Measurements from ENCODE around the gene GSN.
A peak's percentile ranks its signal among the peaks of the same experiment; 100 is the strongest.

The GSN gene

DNA sequence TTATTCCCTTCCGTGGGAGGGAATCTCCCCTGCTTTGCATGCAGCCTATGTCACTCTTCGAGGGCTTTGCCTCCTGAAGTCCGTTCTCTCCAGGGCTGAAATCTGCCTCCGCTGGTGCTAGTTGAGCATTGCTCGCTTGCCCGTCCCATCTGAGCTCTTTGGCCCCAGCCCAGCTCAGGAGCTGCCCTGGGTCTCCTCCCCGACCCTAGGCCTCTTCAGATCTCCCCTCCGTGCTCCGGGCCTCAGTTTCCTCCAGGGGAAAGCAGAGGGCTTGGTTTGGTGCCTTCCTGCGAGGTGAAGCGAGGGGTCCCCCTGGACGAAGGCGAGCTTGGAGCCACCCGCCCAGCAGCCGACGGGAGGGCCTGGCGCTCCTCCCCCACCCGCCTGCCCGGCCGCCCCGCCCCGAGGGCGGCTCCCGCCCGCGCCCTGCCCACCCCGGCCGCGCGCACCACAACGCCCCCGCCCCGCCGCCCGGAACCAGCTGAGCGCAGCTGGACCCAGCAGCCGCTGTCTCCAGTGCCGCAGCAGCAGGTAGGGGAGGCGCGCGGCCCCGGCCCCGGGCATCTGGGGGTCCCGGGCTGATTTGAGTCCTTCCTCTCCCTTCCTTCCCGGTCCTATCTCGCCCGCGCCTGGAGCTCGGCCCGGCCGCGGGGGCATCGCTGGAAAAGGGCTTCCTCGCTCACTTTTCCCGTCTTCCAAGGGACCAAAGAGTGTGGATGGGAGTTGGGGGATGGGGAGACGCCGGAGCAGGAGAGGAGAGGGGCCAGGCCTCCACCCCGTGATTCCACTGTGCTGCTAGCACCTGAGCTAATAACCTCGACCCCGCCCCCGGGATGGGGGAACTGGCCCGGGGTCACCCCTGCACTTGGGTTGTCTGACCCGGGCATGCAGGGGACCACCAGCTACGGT, at the start of gene GSN:
Gene GSN, plus strand, starts transcription at position 474 of the 909 bp plus-strand sequence. CDS start 33,810 bp downstream, outside the sequence.
- DNase-seq (ENCODE audit: low spot score): peak; percentile 86

DNA sequence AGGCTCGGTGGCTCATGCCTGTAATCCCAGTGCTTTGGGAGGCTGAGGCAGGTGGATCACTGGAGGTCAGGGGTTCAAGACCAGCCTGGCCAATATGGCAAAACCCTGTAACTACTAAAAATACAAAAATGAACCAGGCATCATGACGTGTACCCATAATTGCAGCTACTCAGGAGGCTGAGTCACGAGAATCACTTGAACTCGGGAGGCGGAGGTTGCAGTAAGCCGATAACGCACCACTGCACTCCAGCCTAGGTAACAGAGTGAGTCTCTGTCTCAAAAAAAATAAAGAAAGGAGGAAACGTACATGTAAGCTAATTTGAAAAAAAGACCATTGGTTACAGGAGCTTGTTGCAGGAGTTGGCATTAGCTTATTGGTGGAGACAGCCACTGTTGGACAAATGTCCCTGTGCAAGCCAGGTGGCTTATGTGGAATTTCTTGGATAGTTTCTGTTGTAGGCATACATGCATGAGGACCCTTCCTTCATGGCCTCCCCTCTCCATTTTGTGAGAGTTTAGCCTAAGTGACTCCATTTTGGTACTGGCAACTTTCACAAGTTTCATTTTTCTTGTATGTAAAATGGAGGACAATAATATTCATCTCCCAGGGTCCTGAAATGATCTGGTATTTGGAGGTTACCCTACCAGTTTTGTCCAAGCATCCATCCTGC, 49.5 kb upstream of the GSN start:
- no peak for DNase-seq (ENCODE audit: low spot score)

DNA sequence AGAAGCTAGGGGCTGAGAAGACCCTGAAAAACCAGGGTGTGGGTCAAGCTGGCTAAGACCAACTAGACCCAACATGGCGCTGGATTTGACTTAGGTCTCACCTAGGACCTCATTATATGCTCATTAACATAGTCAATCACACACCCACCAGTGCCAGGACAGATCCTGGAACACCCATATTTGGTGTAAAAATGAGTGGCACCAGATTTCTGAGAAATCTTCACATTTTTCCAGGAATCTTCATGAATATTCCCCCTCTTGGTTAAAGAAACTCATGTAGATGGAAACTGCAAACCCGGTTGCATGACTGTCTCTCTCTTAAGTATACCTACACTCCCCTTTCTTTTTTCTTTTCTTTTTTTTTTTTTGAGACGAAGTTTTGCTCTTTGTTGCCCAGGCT, 48.4 kb upstream of the GSN start:
- DNase-seq (ENCODE audit: low spot score): no peak

DNA sequence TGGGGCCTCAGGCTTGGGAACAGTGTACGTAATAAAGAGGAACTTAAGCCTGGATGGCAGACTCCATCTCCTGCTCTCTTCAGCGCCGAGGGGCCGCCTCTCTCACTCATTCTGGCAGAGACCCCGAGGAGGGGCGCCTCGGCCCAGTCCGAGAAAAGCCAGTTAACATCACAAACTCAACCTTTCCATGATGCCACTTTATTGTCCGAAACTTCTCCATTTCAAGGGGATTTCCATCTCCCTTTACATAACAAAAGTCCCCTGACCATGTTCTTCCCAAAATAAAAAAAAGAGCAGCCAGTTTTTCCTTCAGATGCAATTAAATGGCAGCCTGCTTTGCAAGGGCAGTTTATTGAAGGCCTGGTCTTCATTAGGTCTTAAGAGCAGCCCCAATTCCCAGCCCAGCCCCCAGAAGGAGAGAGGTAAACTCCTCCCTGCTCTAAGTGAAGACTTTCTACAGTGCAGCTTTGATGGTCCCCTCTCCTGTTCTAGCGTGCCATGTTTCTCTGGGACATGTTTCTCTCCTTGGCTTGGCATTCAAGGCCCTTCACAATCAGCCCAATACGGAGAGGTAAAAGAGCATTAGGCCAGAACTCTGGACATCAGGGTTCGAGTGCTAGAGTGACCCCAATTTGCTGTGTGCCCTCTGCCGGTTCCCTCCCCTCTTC, 46.8 kb upstream of the GSN start:
- no peak for DNase-seq (ENCODE audit: low spot score)

DNA sequence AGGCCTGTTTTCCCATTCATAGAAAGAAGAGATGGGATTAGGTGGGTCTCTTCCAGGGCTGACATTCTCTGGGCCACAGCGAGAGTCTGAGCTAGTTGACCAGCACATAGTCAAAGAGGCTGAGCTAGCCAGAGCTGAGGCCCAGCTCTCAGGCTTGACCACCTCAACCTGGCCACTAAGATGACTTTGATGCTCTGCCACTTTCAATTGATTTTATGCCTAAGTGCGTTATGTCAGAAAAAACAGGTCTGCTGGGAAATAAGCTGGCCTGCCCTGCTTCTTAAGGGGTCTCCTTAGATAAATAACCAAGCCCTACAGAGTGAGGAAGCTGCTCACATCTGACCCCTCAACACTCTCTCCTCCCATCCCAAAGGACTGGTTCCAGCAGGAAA, 46.3 kb upstream of the GSN start:
- DNase-seq (ENCODE audit: low spot score): no peak

DNA sequence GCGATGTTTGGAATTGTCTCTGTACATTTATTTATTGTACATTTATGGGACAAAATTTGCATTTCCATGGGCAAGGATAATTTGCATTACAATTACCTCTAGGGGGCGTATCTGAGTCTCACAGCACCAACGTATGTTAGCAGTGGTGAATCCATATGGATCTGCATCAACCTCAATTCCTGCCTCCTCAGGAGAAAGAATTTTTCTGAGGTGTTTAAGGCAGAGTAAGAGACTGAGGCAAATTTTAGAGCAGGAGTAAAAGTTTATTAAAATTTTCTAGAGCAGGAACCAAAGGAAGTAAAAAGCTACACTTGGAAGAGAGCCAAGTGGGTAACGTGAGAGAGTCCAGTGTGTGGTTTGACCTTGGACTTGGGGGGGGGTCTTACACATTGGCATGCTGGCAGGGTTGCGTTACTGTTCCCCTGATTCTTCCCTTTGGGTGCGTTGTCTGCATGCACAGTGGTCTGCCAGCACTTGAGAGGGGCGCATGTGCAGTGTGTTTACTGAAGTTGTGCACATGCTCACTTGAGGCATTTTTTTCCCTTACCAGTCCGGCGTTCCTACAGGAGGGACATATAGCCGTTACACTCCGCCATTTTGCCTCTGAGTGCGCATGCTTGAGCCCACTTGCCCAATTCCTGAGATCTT, 45.3 kb upstream of the GSN start:
- no peak for DNase-seq (ENCODE audit: low spot score)

DNA sequence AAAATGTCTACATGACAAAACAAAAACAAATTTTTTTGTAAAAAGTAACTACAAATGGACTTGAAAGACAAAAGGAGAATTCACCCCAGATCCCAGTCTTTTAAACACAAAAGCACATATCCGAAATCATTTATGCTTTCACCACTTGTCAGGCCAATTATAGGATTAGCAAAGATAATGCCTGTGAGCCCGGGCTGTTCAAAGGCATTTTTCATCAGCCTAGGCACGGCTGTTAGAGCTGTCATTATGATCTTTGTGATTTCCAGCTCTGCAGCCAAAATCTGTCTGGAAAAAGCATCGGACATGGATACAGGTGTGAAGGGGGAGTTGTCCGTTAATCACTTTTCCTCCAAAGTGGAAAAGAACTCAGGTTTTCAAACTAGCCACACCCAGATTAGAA, 42.7 kb upstream of the GSN start:
- DNase-seq (ENCODE audit: low spot score): no peak

DNA sequence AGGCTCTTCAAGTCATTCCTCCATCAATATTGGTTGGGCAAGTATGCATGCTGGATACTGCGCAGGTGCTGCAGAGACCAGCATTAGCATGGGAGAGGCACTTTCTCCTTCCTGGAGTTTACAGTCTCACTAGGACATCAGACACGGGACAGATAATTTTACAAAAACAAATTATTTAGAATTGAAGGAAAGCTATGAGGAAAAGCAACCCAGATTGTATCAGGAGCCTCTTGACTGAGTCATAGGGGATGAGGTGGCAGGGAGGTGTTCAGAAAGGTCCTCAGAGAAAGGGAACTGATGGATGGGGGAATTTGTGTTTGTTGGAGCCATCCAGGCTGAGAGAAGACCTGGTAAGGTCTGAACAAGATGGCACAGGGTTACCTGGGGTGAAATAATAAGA, 41.8 kb upstream of the GSN start:
- no peak for DNase-seq (ENCODE audit: low spot score)

DNA sequence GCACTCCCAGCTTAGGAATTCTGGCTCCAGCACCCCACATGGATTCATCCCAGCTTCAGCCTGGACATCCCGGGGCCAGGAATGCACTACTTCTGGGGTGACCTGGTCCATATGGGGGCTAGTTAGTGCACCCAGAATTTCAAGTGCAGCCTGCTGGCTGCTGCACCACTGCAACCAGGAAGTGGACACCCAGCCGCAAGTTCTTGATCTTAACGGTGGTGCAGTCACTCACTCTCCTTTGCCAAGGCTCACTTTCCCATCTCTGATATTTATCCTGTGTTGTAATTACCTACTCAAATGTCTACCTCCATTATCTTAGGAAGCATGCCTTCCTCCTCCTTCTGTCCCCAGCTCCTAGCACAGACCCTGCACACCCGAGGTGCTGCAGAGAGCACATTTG, 40.1 kb upstream of the GSN start:
- no peak for DNase-seq (ENCODE audit: low spot score)

DNA sequence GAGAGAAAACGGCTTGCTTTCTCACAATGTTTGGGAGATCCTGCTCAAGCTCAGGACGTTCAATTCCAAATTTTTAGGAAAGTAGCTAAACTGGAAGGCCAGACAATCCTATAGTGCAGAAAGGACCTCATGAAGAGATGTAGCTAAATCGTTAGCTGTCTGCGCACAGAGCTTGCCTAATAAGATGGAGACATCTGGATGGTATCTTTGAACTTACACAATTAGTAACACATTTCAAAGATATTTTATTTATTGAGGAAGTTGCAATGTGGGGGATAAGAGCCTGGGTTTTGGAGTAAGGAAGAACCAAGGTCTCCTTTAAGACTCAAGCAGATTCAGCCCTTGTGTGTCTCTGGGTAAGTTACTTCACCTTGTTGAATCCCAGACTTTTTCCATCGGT, 37.7 kb upstream of the GSN start:
- no peak for DNase-seq (ENCODE audit: low spot score)

DNA sequence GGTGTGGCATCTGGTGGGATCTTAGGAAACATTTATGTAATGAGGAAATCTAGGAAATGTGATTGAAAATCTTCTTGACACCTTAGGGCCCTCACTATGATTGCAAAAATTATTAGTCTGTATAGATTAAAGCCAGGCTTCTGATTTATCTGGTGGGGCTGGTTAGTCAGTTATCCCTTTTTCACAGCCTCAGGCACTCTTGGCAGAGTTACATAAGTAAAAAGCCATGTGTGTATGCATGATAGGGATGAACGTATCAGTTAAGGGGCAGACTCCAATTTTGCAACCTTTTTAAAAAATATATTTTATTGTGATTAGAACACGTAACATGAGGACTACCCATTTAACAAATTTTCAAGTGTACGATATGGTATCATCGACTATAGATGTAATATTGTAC, 35.7 kb upstream of the GSN start:
- DNase-seq (ENCODE audit: low spot score): no peak

DNA sequence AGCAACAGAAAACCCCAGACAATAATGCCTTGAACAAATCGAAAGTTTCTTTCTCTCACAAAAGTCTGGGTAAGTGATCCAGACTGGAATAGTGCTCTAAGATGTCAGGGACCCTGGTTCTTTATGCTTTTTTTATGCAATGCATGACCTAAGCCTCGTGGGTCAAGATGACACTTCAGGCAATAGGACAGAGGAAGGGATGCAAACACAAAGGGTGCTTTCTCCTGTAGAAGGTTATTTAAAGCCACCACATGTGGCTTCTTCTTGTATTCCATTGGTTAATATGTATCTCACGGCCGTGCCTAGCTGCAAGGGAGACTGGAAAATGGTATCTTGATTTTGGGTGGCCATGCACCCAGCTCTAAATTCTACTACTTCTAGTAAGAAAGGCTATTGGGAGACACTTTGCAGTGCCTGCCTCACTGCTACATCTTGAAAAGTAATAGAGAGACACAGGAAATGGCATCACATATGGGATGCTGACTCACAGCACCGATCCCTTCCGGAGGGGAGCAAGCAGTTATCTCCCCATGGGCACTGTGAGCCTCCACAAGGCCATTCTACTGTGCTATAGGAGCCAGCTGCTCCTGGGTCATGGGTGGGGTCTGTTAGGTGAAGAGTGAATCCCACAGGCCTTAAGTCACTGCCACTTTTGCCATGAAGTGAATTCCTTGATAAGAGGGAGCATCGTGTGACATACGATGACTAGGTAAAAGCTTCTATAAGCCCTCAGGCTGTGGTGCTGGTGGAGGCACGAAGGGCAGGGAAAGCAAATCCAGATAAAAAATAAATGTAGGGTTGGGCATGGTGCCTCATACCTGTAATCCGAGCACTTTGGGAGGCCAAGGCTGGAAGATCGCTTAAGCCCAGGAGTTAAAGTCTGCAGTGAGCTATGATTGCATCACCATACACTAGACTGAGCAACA, 33.8 kb upstream of the GSN start:
- no peak for DNase-seq (ENCODE audit: low spot score)

DNA sequence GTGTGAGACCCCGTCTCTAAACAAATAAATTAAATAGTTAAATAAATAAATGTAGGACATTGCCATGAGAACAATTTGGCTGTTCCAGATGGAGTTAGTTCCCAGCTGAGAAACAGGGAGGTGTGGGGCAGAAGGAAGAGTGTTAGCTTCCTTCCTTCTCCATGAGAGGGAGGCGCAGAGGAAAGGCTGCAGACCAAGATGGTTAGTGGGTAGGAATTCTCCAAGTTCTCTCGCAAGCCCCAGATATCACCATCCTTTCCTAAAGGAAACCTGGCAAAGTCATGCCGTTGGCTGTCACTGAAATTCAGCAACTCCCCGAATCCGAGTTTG, 33.2 kb upstream of the GSN start:
- DNase-seq (ENCODE audit: low spot score): no peak

DNA sequence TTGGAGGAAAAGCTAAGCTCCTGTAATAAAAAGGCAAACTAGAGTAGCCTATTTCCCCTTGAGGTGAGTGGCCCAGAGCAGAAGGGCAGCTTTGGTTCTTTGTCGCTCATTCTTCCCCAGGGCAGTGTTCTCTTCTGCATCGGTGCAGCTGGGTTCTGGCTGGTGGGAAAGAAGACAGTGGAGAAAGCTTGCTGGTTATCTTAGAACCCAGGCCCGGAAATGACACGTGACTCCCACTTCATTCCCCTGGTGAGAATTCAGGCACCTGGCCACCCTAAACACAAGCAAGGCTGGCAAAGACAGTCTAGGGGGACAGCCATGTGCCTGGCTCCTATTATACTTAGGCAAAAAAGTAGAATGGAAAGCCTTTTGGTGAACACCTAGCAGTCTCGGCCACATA, 32.5 kb upstream of the GSN start:
- DNase-seq (ENCODE audit: low spot score): no peak

DNA sequence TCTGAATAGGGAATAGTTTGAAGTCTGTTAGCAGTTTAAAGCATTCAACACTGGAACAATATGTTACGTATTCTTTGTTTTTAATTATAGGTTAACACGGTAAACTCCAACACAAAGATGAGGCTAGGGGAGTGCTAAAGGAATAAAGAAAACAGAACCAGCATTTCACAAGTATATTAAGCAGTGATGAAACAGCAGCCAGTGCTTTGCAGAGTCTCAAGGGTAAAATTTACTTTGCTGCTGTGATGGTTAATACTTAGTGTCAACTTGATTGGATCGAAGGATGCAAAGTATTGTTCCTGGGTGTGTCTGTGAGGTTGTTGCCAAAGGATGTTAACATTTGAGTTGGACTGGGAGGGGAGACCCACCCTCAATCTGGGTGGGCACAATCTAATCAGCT, 30.0 kb upstream of the GSN start:
- no peak for DNase-seq (ENCODE audit: low spot score)

DNA sequence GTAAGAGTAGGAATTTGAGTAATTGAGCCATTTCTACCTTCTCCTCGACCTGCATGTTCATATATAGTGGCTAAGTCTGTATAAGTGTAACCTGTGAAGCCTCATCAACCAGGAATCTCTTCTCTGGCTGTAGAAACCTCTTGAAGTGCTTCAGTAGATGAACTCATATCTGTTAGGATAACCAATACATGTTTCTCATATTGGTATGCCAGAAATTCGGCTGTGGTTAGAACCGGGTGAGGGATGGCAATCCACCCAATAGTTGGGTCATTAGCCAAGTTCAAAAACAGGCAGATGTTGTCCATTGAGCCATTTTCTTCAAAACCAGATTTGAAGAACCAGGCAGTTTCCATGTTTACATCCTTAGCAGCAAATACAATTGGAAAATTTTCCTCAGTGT, 28.9 kb upstream of the GSN start:
- no peak for DNase-seq (ENCODE audit: low spot score)

DNA sequence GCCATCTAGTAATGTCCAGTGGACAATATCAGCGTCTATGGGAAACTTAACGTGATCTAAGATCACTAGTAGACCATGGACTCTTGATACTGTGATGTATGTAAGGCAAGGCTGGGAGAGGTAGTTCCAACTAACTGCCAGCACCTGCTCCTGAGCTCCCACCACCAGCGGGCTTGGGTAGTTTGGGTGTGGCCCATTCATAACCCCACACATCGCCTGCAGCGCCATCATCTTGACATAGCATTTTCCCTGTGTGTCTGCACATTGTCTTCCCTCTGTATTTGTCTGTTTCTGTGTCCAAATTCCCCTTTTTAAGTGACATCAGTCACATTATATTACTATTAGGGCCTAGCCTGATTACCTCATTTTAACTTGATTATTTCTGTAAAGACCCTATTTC, 28.1 kb upstream of the GSN start:
- DNase-seq (ENCODE audit: low spot score): no peak

DNA sequence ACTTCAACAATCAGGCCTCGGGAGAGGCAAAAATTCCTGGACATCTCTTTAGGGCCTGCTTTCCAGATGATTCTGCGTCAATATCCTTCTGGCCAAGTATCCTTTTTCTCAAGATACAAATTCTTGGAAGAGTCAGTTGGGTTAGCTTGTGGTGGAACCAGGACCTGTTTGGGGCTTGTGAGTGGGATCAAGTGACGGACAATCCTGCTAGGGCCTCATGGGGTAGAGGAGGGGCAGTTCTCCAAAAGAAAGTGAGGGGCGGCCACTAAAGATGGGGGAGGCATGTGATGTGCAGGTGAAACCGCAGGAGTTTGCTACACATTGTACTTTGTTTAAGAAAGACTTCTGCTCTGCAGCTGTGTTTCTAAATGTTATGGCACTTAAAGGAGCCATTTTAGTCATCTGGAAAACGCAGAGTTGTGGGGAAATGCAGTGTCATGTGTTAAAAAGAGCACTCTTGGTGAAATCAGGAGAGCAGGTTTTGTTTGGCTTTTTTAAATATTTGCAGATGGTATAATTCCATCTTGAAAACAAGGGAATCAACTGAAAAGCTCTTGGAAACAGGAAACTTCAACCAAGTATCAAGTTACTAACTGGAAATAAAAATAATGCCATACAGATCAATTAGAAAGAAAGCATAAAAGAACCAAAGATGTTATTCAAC, 27.4 kb upstream of the GSN start:
- DNase-seq (ENCODE audit: low spot score): no peak

DNA sequence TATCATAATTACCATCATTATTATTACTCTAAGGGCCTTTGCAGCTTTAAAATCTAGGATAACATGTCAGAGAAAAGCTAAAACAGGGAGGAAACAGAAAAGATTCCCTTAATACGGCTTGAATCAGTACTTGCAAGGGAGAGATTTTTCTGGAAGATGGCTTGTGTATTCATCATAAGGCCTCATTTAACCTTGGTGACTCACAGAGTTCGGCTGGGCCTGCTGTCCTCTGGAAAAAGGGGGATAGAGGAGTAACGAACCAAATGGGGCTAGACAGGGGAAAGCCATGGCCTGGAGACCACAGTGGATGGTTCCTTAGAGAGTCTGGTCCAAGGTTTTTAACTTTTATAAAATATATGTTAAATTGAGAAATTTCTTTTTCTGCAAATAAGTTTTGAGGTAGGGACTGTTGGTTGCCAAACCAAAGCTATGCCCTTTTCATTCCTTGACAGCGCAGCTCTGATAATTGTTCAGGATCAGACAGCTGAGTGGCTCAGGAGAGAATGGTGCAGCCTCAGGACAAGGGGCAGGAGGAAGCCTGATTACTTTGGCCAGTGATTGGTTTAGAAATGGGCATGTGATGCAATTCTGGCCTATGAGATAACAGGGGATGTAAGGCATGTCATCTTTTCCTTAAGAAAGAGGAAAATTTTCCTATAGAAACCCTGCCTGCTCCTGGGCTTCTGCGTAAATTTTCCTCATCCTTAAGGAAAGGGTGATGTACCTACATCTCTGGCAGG, 25.6 kb upstream of the GSN start:
- DNase-seq (ENCODE audit: low spot score): no peak

DNA sequence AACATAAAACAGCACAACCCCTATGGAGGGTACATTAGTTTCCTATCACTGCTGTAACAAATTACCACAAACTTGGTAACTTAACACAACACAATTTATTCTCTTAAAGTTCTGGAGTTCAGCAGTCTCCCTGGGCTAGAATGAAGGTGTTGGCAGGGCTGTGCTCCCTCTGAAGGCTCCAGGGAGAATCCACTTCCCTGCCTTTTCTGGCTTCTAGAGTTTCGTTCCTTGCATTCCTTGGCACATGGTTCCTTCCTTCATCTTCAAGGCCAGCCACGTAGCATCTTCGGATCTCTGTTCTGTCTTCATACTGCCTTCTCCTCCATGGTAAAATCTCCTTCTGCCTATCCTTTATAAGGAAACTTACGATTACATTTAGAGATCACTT, 25.0 kb upstream of the GSN start:
- no peak for DNase-seq (ENCODE audit: low spot score)

All from germinal center (tissue), 1 donor.